Astrocyte (in vitro differentiated cells and primary cell): Measurements from ENCODE around the gene ELMO3. TPM values are rescaled to one million over a fixed set of nuclear protein-coding genes. Genes with fewer than 3 reads are reported as not detected.
A peak's percentile ranks its signal among the peaks of the same experiment; 100 is the strongest.

Experiments used
- DNase-seq: peaks from one replicate; pipeline ENCODE4 v3.0.0-alpha.2; 2010; ENCODE audit warnings: low read depth
- FAIRE-seq: peaks from 2 replicates; lab custom pipeline; 2011; peaks lifted over from hg19 to GRCh38; lab: Jason Lieb, UNC
- H2AFZ ChIP-seq: 2 replicates; pipeline ENCODE4 v1.6.0; 2012; ENCODE audit warnings: low read depth, low read length, inconsistent platforms
- H3K27ac ChIP-seq: 2 replicates; pipeline ENCODE4 v1.5.1; 2011; ENCODE audit warnings: low read depth, low read length, inconsistent platforms
- H3K27me3 ChIP-seq: 2 replicates; pipeline ENCODE4 v1.6.0; 2011; ENCODE audit warnings: low read length, inconsistent platforms; ENCODE audit not compliant: insufficient read depth
- H3K36me3 ChIP-seq: 2 replicates; pipeline ENCODE4 v1.5.1; 2011; ENCODE audit warnings: low read length, inconsistent platforms; ENCODE audit not compliant: insufficient read depth
- H3K4me1 ChIP-seq: 2 replicates; pipeline ENCODE4 v1.5.1; 2011; ENCODE audit warnings: low read length, inconsistent platforms; ENCODE audit not compliant: insufficient read depth
- H3K4me2 ChIP-seq: 2 replicates; pipeline ENCODE4 v1.6.0; 2012; ENCODE audit warnings: low read length, inconsistent platforms
- H3K4me3 ChIP-seq: 2 replicates; pipeline ENCODE4 v1.5.1; 2011; ENCODE audit warnings: low read depth, mild to moderate bottlenecking, low read length, inconsistent platforms; ENCODE audit not compliant: insufficient read depth
- H3K79me2 ChIP-seq: 2 replicates; pipeline ENCODE4 v1.6.0; 2012; ENCODE audit warnings: mild to moderate bottlenecking, low read length, inconsistent platforms; ENCODE audit not compliant: insufficient read depth
- H3K9ac ChIP-seq: 2 replicates; pipeline ENCODE4 v1.6.0; 2012; ENCODE audit warnings: mild to moderate bottlenecking, low read length, inconsistent platforms
- H3K9me3 ChIP-seq: 2 replicates; pipeline ENCODE4 v1.5.1; 2012; ENCODE audit warnings: low read depth, mild to moderate bottlenecking, low read length, inconsistent platforms; ENCODE audit not compliant: insufficient read depth
- H4K20me1 ChIP-seq: 2 replicates; pipeline ENCODE4 v1.6.0; 2012; ENCODE audit warnings: low read length, inconsistent platforms; ENCODE audit not compliant: insufficient read depth
- H3K27ac Mint-ChIP-seq: one replicate; pipeline ENCODE4 v1.8.0; 2021; ENCODE audit warnings: mild to moderate bottlenecking, mixed read lengths; ENCODE audit not compliant: unreplicated experiment
- H3K27me3 Mint-ChIP-seq: one replicate; pipeline ENCODE4 v1.8.0; 2021; ENCODE audit warnings: low read depth, mixed read lengths; ENCODE audit not compliant: unreplicated experiment
- H3K36me3 Mint-ChIP-seq: one replicate; pipeline ENCODE4 v1.8.0; 2021; ENCODE audit warnings: low read depth, mixed read lengths; ENCODE audit not compliant: unreplicated experiment
- H3K4me1 Mint-ChIP-seq: one replicate; pipeline ENCODE4 v1.8.0; 2021; ENCODE audit warnings: low read depth, mixed read lengths; ENCODE audit not compliant: unreplicated experiment
- H3K4me3 Mint-ChIP-seq: one replicate; pipeline ENCODE4 v1.8.0; 2021; ENCODE audit warnings: mild to moderate bottlenecking, moderate library complexity, mixed read lengths; ENCODE audit not compliant: unreplicated experiment
- H3K9me3 Mint-ChIP-seq: one replicate; pipeline ENCODE4 v1.8.0; 2021; ENCODE audit warnings: mild to moderate bottlenecking, mixed read lengths; ENCODE audit not compliant: unreplicated experiment
- CTCF ChIP-seq: IDR thresholded peaks from 2 replicates; pipeline ENCODE4 v1.5.1; 2011; ENCODE audit warnings: low read depth, mild to moderate bottlenecking, inconsistent platforms, low read length, moderate library complexity; ENCODE audit not compliant: insufficient read depth
- EZH2 ChIP-seq: IDR thresholded peaks from 2 replicates; pipeline ENCODE4 v1.6.1; 2012; ENCODE audit warnings: mild to moderate bottlenecking, low read length, inconsistent platforms; ENCODE audit not compliant: insufficient read depth
- total RNA-seq: library from RNA; stranded (reverse); gene quantifications from 2 replicates; pipeline ENCODE4 v1.2.1, GENCODE V29; 2021

The ELMO3 gene
- total RNA-seq, 1 donor from 2014 or later, result 1.4 TPM

GRCh38 chr16:67151431-67152097, 47.4 kb upstream of the ELMO3 start:
- H3K27me3 ChIP-seq, result peaks cover 25% of the 10 kb centered on the region
- H3K4me3 Mint-ChIP-seq, result peak overlapping the region; percentile 75
- H3K4me1 ChIP-seq, result peaks cover 6% of the 10 kb centered on the region
- peak overlapping the region; percentile 88 for H3K4me2 ChIP-seq
- no peak overlapping the region for H3K4me3 ChIP-seq
- peaks cover 16% of the 10 kb centered on the region for H3K36me3 Mint-ChIP-seq
- DNase-seq (no peak), FAIRE-seq (no peak)
- no peaks in the 10 kb centered on the region for H3K9me3 ChIP-seq
- peaks cover 37% of the 10 kb centered on the region for H4K20me1 ChIP-seq
- H2AFZ ChIP-seq, result peak overlapping the region; percentile 81
- peaks cover 2% of the 10 kb centered on the region for H3K36me3 ChIP-seq
- peaks cover 4% of the 10 kb centered on the region for H3K9me3 Mint-ChIP-seq
- H3K27ac Mint-ChIP-seq, result no peak overlapping the region
- H3K27me3 Mint-ChIP-seq, result peaks cover 41% of the 10 kb centered on the region
- no peaks in the 10 kb centered on the region for H3K4me1 Mint-ChIP-seq
- no peak for TF ChIP-seq EZH2
- TF ChIP-seq CTCF, result no peak
- H3K9ac ChIP-seq, result no peak overlapping the region
- no peak overlapping the region for H3K27ac ChIP-seq
- H3K79me2 ChIP-seq, result no peaks in the 10 kb centered on the region

DNA sequence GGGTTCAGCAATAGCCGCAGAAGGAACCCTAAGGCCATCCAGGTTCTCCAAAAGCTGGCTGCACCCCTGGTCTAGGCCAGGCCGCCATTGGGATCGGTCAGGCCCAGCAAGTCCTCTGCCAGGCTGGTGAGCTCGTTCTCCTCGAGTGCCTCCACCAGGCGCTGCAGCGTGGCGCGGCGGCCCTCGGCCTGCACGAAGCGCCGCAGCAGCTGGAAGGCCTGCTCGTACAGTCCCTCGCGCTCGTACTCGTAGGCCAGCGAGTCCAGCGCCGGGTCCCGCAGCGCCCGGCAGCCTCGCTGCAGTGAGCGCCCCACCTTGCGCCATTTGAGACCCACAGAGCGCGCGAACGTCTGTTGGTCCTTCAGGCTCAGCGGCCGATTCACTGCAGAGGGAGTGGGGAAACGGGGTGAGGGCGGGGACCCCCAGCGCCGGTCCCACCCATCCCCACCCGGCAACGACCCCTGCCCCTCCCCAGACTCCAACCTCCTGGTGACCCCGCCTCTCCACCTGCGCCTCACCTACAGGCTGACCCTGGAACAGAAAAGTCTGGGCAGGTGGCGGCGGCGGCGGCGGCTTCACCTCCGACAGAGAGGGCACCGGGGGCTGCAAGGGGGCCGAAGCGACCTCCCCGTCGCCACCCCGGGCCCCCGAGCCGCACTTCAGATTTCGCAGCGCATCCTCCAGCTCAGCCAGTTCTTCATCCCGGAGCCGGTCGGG, 44.2 kb upstream of the ELMO3 start:
- TF ChIP-seq CTCF (no peak), EZH2 (peak; percentile 11)
- H4K20me1 ChIP-seq, result peaks cover 42% of the 10 kb centered on the region
- DNase-seq, result no peak
- no peak overlapping the region for H3K9ac ChIP-seq
- H3K27ac ChIP-seq, result no peak overlapping the region
- no peak overlapping the region for H2AFZ ChIP-seq
- H3K9me3 ChIP-seq, result no peaks in the 10 kb centered on the region
- no peaks in the 10 kb centered on the region for H3K79me2 ChIP-seq
- H3K4me2 ChIP-seq, result peak overlapping the region; percentile 77
- FAIRE-seq, result no peak
- Mint-ChIP-seq H3K9me3 (peaks cover 7% of the 10 kb centered on the region), H3K27ac (no peak overlapping the region), H3K27me3 (peaks cover 61% of the 10 kb centered on the region), H3K4me1 (no peaks in the 10 kb centered on the region), H3K36me3 (peaks cover 7% of the 10 kb centered on the region), H3K4me3 (no peak overlapping the region)
- H3K4me1 ChIP-seq, result peaks cover 11% of the 10 kb centered on the region
- no peak overlapping the region for H3K4me3 ChIP-seq
- H3K36me3 ChIP-seq, result no peaks in the 10 kb centered on the region
- peaks cover 33% of the 10 kb centered on the region for H3K27me3 ChIP-seq
